HEK293T (cell line): ENCODE data around the gene MTOR.
A peak's percentile ranks its signal among the peaks of the same experiment; 100 is the strongest.
"Not testable (repeated sequence)": the region's sequence is repeated elsewhere in the genome, so short reads cannot be mapped to it uniquely, and the experiment has no call there.

Experiments
- CTCF ChIA-PET: fragments of 350-600 bp; formaldehyde crosslinking; extraction: SDS; loops from one replicate; lab custom pipeline; 2021; ENCODE audit warnings: antibody characterized with exemption, inconsistent platforms; lab: Yijun Ruan, JAX
- POLR2A ChIA-PET: fragments of 350-600 bp; formaldehyde crosslinking; extraction: SDS; loops from one replicate; lab custom pipeline; 2020; ENCODE audit warnings: antibody characterized with exemption, inconsistent platforms; lab: Yijun Ruan, JAX
- DNase-seq: peaks from one replicate; pipeline ENCODE4 v3.0.0; 2012; ENCODE audit warnings: mixed read lengths; ENCODE audit errors: extremely low spot score
- ARNT ChIP-seq: fragments of 450-650 bp; IDR thresholded peaks from 2 replicates; pipeline ENCODE4 v1.6.1; 2017; ENCODE audit warnings: mild to moderate bottlenecking
- BHLHE40 ChIP-seq: fragments of 450-650 bp; IDR thresholded peaks from 2 replicates; pipeline ENCODE4 v1.6.1; 2016; ENCODE audit warnings: mild to moderate bottlenecking, moderate library complexity, borderline replicate concordance
- CTBP1 ChIP-seq: fragments of 450-650 bp; IDR thresholded peaks from 2 replicates; pipeline ENCODE4 v1.6.1; 2016; ENCODE audit warnings: borderline replicate concordance
- ELF4 ChIP-seq: fragments of 450-650 bp; IDR thresholded peaks from 2 replicates; pipeline ENCODE4 v1.6.1; 2017; ENCODE audit warnings: antibody characterized with exemption
- FOXA1 ChIP-seq: fragments of 450-650 bp; IDR thresholded peaks from 2 replicates; pipeline ENCODE4 v1.6.1; 2016; ENCODE audit warnings: mild to moderate bottlenecking
- FOXK2 ChIP-seq: fragments of 450-650 bp; IDR thresholded peaks from 2 replicates; pipeline ENCODE4 v1.6.1; 2016; ENCODE audit warnings: mild to moderate bottlenecking
- FOXM1 ChIP-seq: fragments of 450-650 bp; IDR thresholded peaks from 2 replicates; pipeline ENCODE4 v1.6.1; 2017; ENCODE audit warnings: mild to moderate bottlenecking, borderline replicate concordance
- HDGF ChIP-seq: fragments of 450-650 bp; IDR thresholded peaks from 2 replicates; pipeline ENCODE4 v1.6.1; 2017; ENCODE audit warnings: antibody characterized with exemption, borderline replicate concordance
- L3MBTL2 ChIP-seq: fragments of 450-650 bp; conservative IDR thresholded peaks from 2 replicates; pipeline ENCODE4 v1.6.1; 2016; ENCODE audit warnings: mild to moderate bottlenecking
- LEF1 ChIP-seq: fragments of 450-650 bp; IDR thresholded peaks from 2 replicates; pipeline ENCODE4 v1.6.1; 2017; ENCODE audit warnings: mild to moderate bottlenecking, borderline replicate concordance
- NFRKB ChIP-seq: fragments of 450-650 bp; IDR thresholded peaks from 2 replicates; pipeline ENCODE4 v1.6.1; 2016; ENCODE audit warnings: mild to moderate bottlenecking, moderate library complexity
- SP1 ChIP-seq: fragments of 450-650 bp; IDR thresholded peaks from 2 replicates; pipeline ENCODE4 v1.6.1; 2017
- SUZ12 ChIP-seq: fragments of 450-650 bp; IDR thresholded peaks from 2 replicates; pipeline ENCODE4 v1.6.1; 2016; ENCODE audit warnings: mild to moderate bottlenecking
- TARDBP ChIP-seq: fragments of 450-650 bp; IDR thresholded peaks from 2 replicates; pipeline ENCODE4 v1.6.1; 2016
- ZNF384 ChIP-seq: fragments of 450-650 bp; IDR thresholded peaks from 2 replicates; pipeline ENCODE4 v1.6.1; 2016
- TF ChIP-seq, protein P1 (sequence below): fragments of 450-650 bp; IDR thresholded peaks from 2 replicates; pipeline ENCODE4 v1.6.1; 2016

Gene MTOR

DNA sequence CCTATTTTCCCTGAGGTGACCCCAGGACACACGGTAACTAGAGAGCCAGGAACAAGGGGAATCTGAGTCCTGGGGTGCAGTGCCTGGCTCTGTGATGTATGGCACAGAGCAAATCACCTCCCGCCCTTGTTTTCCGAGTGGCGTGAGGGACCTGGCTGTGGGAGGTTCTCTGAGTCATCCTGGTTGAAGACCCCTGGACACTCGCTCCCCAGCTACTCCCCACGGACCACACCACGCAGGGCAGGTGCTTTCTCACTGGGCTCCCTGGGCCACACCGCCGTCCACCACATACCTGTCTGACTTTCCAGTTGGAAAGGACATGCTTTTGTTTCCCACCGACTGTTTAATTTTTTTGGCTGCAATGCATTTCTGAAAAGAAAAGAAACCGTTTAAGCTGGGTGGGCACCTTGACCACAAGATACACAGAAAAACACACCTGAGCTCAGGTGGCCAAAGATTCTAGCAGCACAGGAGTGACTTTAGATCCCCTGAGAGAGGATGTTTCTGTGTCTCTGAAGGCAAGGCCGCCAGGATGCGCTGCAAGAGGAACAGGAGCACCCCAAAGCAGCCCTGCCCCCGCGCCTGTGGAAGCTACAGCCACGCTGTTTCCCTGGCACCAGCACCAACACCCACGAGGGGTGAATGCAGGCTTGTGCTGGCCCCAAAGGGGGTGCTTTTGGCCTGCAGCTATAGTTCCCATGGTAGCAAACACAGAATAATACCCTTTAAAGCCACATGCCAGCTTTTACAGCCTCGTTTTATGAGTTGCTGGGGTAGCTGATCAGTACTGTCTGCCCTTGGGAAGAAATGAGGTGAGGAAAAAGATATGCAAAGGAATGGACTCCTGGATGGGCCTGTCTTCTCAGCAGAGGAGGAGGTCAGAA is 194.4 kb downstream of the MTOR start:
- peak; percentile 3 for DNase-seq
- TF ChIP-seq, protein P1, sequence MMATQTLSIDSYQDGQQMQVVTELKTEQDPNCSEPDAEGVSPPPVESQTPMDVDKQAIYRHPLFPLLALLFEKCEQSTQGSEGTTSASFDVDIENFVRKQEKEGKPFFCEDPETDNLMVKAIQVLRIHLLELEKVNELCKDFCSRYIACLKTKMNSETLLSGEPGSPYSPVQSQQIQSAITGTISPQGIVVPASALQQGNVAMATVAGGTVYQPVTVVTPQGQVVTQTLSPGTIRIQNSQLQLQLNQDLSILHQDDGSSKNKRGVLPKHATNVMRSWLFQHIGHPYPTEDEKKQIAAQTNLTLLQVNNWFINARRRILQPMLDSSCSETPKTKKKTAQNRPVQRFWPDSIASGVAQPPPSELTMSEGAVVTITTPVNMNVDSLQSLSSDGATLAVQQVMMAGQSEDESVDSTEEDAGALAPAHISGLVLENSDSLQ, result no peak
- TF ChIP-seq CTBP1, result no peak
- no peak for TF ChIP-seq NFRKB
- TF ChIP-seq BHLHE40, result no peak
- TF ChIP-seq TARDBP, result no peak
- no peak for TF ChIP-seq FOXK2
- TF ChIP-seq FOXM1, result no peak
- no peak for TF ChIP-seq ARNT
- no peak for TF ChIP-seq HDGF
- no peak for TF ChIP-seq ELF4
- no peak for TF ChIP-seq L3MBTL2
- TF ChIP-seq SP1, result no peak
- no peak for TF ChIP-seq LEF1
- TF ChIP-seq ZNF384, result no peak
- no peak for TF ChIP-seq SUZ12
- TF ChIP-seq FOXA1, result no peak
- ChIA-PET POLR2A (interaction anchor here (1.2 kb wide), 1 partner anchor 8 kb away, joined by 4 read pairs; the partner anchor contains the start of gene SRM), CTCF (no interaction called here)

DNA sequence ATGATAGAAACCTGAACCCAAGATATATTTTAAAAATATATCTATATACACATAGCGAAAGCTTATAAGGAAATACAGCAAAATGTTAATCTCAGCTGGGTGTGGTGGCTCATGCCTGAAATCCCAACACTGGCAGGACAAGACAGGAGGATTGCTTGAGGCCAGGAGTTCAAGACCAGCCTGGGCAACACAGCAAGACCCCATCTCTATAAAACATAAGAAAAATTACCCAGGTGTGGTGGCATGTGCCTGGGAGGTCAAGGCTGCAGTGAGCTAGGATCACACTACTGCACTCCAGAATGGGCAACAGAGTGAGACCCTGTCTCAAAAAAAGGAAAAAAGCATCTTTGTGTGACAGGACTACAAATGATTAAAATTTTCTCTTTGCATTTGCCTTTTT is 196.6 kb downstream of the MTOR start:
- CTCF ChIA-PET, result interaction anchor here (2.5 kb wide), 1 partner anchor 28 kb away, joined by 8 read pairs; no protein-coding TSS in a partner anchor
- no peak for TF ChIP-seq TARDBP
- TF ChIP-seq SP1, result no peak
- TF ChIP-seq HDGF, result no peak
- no peak for TF ChIP-seq ZNF384
- no peak for TF ChIP-seq ELF4
- TF ChIP-seq FOXM1, result no peak
- no peak for TF ChIP-seq FOXA1
- TF ChIP-seq LEF1, result no peak
- TF ChIP-seq CTBP1, result no peak
- TF ChIP-seq BHLHE40, result no peak
- no peak for TF ChIP-seq L3MBTL2
- TF ChIP-seq SUZ12, result no peak
- TF ChIP-seq, protein P1, result no peak
- TF ChIP-seq NFRKB, result no peak
- no peak for TF ChIP-seq FOXK2
- TF ChIP-seq ARNT, result no peak
- POLR2A ChIA-PET, result no interaction called here
- DNase-seq, result no peak

DNA sequence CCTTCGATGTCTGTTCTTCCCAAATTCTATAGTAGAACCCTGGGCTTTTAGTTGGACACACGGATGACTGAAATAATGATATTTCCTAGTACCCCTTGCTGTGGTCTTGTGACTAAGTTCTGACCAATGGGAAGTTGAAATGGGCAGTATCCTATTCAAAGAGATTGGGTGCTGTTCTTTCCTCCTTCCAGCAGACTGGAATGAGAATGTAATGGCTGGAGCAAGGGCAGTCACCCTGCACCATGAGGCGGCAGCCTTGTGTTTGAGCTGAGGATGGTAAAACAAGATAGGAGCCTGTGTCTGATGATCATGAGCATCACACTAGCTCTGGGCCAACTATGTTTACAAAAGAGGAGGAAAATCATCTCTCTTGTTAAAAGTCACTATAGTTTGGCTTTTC is 197.4 kb downstream of the MTOR start:
- ChIA-PET CTCF (interaction anchor here (2.5 kb wide), 1 partner anchor 27 kb away, joined by 8 read pairs; no protein-coding TSS in a partner anchor), POLR2A (interaction anchor here (1.4 kb wide), 1 partner anchor 34 kb away, joined by 6 read pairs; the partner anchor contains the start of gene EXOSC10)
- DNase-seq, result no peak
- TF ChIP-seq TARDBP, result no peak
- TF ChIP-seq CTBP1, result no peak
- no peak for TF ChIP-seq ELF4
- no peak for TF ChIP-seq HDGF
- no peak for TF ChIP-seq LEF1
- TF ChIP-seq NFRKB, result no peak
- TF ChIP-seq FOXK2, result no peak
- TF ChIP-seq ZNF384, result no peak

DNA sequence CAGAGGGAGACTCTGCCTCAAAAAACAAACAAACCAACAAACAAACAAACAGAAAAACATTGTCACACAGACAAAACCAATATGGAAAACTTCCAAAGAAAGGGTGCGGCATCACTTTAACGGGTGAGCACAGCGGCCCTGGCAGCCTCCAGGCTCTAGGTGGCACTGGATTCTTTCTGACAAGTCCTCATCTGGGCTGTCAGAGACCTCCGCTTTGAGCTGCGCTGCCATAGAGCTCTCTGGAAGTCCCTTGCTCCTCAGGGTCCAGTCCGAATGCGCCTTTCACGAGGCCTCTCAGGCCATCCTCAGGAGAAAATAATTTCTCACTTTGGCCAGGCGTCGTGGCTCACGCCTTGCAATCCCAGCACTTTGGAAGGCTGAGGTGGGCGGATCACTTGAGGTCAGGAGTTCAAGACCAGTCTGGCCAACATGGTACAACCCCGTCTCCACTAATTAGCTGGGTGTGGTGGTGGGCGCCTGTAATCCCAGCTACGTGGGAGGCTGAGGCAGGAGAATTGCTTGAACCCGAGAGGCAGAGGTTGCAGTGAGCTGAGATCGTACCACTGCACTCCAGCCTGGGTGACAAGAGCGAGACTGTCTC is 198.3 kb downstream of the MTOR start:
- POLR2A ChIA-PET, result interaction anchor here (1.4 to 1.5 kb wide), 2 partner anchors 27 to 35 kb away, joined by 6 read pairs; partner anchors contain the start of gene EXOSC10
- not testable (repeated sequence) for DNase-seq
- CTCF ChIA-PET, result interaction anchor here (0.6 to 2.5 kb wide), 3 partner anchors 18 to 32 kb away, joined by 3 to 8 read pairs (median 3); no protein-coding TSS in a partner anchor

DNA sequence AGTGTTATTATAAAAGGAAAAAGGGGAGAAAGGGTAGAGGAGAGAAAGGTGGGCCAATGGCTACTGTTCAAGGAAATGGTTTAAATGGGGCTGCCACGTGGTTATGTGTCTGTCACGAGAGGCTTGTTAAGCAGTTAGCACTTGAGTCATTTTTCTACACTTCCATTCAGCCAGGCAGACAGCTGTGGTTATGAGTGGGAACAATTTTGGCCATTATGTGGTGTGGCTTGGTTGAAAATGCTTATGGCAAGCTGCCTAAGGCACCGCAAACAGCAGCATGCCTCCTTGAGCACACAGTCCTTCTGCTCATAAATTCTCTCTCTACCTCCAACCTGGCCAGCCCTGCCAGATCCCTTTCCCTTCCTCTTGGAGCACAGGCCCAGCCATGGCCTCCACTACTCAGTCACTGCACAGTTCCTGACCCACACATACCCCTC is 199.4 kb downstream of the MTOR start:
- TF ChIP-seq L3MBTL2 (no peak), SP1 (no peak), TARDBP (no peak), HDGF (no peak), NFRKB (no peak), ELF4 (no peak), FOXM1 (no peak), ZNF384 (no peak), LEF1 (no peak)
- TF ChIP-seq, protein P1, result no peak
- DNase-seq, result no peak
- CTCF ChIA-PET, result interaction anchor here (0.6 to 0.7 kb wide), 2 partner anchors 19 to 531 kb away, joined by 3 read pairs; no protein-coding TSS in a partner anchor
- POLR2A ChIA-PET, result interaction anchor here (1.5 kb wide), 1 partner anchor 25 kb away, joined by 6 read pairs; no protein-coding TSS in a partner anchor

More for the DNA sequence above, 198.3 kb downstream of the MTOR start:
- TF ChIP-seq, protein P1, result peak; percentile 7; the same call in 1 of the 2 replicates
